Parathyroid adenoma (tissue), 2 donors: ENCODE results near the gene APBA2.

ENCODE experiments used
- H2AFZ ChIP-seq: fragments of 300-600 bp; sonication (generic); one replicate; pipeline ENCODE4 v1.7.0; 2017; ENCODE audit warnings: antibody characterized with exemption, mild to moderate bottlenecking
- H3K27ac ChIP-seq: fragments of 300-600 bp; sonication (generic); one replicate; pipeline ENCODE4 v1.7.0; 2017
- H3K27me3 ChIP-seq: fragments of 300-600 bp; sonication (generic); one replicate; pipeline ENCODE4 v1.7.0; 2017; ENCODE audit warnings: low read length; ENCODE audit not compliant: control insufficient read depth, insufficient read depth
- H3K36me3 ChIP-seq: fragments of 300-600 bp; sonication (generic); one replicate; pipeline ENCODE4 v1.7.0; 2017; ENCODE audit warnings: low read length; ENCODE audit not compliant: control insufficient read depth, insufficient read depth
- H3K4me1 ChIP-seq: fragments of 300-600 bp; sonication (generic); one replicate; pipeline ENCODE4 v1.7.0; 2017; ENCODE audit warnings: control low read depth
- H3K4me2 ChIP-seq: fragments of 300-600 bp; sonication (generic); one replicate; pipeline ENCODE4 v1.7.0; 2017; ENCODE audit warnings: low read length
- H3K4me3 ChIP-seq: fragments of 300-600 bp; sonication (generic); one replicate; pipeline ENCODE4 v1.7.0; 2017; ENCODE audit warnings: low read depth, low read length
- H3K79me2 ChIP-seq: fragments of 300-600 bp; sonication (generic); one replicate; pipeline ENCODE4 v1.7.0; 2017; ENCODE audit warnings: control low read depth
- H3K9ac ChIP-seq: fragments of 300-600 bp; sonication (generic); one replicate; pipeline ENCODE4 v1.7.0; 2017; ENCODE audit warnings: mild to moderate bottlenecking
- H3K9me3 ChIP-seq: fragments of 300-600 bp; sonication (generic); one replicate; pipeline ENCODE4 v1.7.0; 2017; ENCODE audit warnings: low read length; ENCODE audit not compliant: control insufficient read depth
- TF ChIP-seq, protein P1 (sequence below): fragments of 300-600 bp; sonication (generic); IDR thresholded peaks from one replicate; pipeline ENCODE4 v1.7.0; 2017; ENCODE audit warnings: antibody characterized with exemption, mild to moderate bottlenecking
- donor health status: primary hyperparathyroidism.

The APBA2 gene

DNA sequence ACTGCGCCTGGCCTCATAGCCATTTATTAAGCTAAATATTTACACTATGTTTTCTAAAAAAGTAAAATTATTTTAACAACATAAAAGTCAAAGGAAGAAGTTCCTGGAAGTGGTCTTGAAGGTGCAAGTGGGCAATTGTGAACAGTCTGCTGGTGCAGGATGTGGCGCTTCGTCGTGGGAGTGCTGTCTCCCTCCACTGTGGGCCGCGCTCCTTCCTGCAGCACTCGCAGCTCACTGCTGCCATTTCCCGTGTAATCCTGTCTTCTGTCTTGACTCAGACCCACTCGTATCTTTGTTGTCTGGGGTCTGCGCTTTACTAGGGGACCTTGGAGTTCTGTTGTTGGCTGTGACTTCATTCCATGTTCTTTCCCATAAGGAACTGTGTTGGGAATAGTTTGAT is 56.3 kb downstream of the APBA2 start:
- Histone ChIP-seq H3K27ac (no peak overlapping the region), H3K4me3 (no peak overlapping the region), H3K9ac (no peak overlapping the region), H3K79me2 (no peaks in the 10 kb centered on the region), H3K27me3 (no peaks in the 10 kb centered on the region), H3K9me3 (no peaks in the 10 kb centered on the region), H3K4me1 (peaks cover 16% of the 10 kb centered on the region), H3K4me2 (no peak overlapping the region), H2AFZ (no peak overlapping the region), H3K36me3 (no peaks in the 10 kb centered on the region)
- TF ChIP-seq, protein P1, sequence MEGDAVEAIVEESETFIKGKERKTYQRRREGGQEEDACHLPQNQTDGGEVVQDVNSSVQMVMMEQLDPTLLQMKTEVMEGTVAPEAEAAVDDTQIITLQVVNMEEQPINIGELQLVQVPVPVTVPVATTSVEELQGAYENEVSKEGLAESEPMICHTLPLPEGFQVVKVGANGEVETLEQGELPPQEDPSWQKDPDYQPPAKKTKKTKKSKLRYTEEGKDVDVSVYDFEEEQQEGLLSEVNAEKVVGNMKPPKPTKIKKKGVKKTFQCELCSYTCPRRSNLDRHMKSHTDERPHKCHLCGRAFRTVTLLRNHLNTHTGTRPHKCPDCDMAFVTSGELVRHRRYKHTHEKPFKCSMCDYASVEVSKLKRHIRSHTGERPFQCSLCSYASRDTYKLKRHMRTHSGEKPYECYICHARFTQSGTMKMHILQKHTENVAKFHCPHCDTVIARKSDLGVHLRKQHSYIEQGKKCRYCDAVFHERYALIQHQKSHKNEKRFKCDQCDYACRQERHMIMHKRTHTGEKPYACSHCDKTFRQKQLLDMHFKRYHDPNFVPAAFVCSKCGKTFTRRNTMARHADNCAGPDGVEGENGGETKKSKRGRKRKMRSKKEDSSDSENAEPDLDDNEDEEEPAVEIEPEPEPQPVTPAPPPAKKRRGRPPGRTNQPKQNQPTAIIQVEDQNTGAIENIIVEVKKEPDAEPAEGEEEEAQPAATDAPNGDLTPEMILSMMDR: no peak

DNA sequence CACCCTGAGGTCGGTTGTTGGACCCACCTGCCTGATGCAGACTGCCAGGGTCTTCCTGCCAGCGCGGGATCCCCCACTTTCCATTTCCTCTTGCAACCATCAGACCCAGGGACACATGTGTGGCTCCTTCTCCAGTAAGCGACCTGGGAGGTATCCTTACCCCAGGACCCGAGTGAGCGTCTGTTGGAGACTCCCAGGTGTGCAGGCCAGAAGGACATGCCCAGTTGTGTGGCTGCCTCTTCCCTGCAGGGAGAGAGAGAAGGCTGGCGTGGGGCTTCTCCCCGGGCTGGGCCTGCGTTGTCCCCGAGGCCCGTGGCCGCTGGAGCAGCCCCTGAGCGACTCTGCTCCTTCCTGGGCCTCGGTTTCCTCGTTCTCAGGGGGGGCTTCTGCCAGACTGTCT is 56.8 kb downstream of the APBA2 start:
- TF ChIP-seq, protein P1: no peak
- Histone ChIP-seq H3K36me3 (no peaks in the 10 kb centered on the region), H3K4me3 (no peak overlapping the region), H3K9ac (no peak overlapping the region), H3K4me1 (peaks cover 16% of the 10 kb centered on the region), H3K79me2 (no peaks in the 10 kb centered on the region), H3K27ac (no peak overlapping the region), H3K27me3 (no peaks in the 10 kb centered on the region), H3K4me2 (no peak overlapping the region), H2AFZ (no peak overlapping the region), H3K9me3 (no peaks in the 10 kb centered on the region)

DNA sequence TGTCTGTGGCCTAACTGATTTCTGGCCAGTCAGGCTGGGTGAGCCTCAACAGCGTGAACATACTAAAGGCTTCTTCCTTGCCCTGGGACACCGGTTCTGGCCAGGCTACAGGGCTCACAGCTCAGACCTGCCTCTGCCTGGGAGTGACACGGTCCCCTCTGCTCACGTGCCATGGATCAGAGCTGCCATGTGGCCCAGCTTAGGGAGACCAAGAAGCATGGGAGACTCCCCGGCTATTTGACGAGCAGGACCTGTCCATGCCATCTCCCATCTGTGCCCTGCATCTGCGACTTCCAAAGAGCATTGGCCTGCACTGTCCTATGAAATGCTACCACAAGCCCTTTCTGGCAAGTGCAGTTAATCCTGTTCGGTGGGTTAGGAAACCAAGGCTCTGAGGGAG is 57.4 kb downstream of the APBA2 start:
- H3K9ac ChIP-seq: no peak overlapping the region
- TF ChIP-seq, protein P1: no peak
- no peak overlapping the region for H3K27ac ChIP-seq
- no peaks in the 10 kb centered on the region for H3K36me3 ChIP-seq
- no peak overlapping the region for H3K4me3 ChIP-seq
- H3K9me3 ChIP-seq: no peaks in the 10 kb centered on the region
- H3K4me2 ChIP-seq: no peak overlapping the region
- H2AFZ ChIP-seq: no peak overlapping the region
- H3K79me2 ChIP-seq: no peaks in the 10 kb centered on the region
- peaks cover 16% of the 10 kb centered on the region for H3K4me1 ChIP-seq
- no peaks in the 10 kb centered on the region for H3K27me3 ChIP-seq

DNA sequence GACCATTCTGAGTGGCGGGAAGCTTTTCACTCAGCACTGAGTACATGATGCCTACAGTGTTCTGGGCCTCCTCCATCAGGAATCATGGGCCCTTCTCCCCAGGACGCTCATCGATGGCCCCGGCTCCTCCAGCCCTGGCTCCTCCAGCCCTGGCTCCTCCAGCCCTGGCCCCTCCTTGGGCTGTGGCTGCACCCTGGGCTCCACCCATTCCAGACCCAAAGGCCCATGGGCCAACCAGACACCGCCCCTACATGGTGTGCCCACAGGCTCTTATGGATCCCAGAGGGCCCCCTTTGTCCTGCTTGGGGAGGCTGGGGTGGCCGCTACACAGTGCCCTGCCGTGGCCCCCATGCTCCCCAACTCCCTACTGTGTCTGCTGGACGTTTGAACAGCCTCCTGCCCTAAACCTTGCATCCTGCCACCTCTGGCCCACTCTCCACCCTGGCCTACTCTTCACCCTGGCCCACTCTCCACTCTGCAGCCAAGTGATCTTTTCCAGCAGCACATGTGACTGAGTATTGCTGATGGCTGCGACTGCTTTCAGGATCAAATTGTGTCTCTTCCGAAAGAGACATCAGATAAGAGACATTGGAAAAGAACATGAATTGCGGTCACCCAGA is 57.9 kb downstream of the APBA2 start:
- Histone ChIP-seq H3K4me2 (no peak overlapping the region), H3K9me3 (no peaks in the 10 kb centered on the region), H3K79me2 (no peaks in the 10 kb centered on the region), H3K36me3 (no peaks in the 10 kb centered on the region), H3K9ac (no peak overlapping the region), H3K4me3 (no peak overlapping the region), H3K4me1 (peaks cover 16% of the 10 kb centered on the region), H3K27ac (peak overlapping the region; percentile 15), H2AFZ (peak overlapping the region; percentile 46), H3K27me3 (no peaks in the 10 kb centered on the region)
- TF ChIP-seq, protein P1: no peak

DNA sequence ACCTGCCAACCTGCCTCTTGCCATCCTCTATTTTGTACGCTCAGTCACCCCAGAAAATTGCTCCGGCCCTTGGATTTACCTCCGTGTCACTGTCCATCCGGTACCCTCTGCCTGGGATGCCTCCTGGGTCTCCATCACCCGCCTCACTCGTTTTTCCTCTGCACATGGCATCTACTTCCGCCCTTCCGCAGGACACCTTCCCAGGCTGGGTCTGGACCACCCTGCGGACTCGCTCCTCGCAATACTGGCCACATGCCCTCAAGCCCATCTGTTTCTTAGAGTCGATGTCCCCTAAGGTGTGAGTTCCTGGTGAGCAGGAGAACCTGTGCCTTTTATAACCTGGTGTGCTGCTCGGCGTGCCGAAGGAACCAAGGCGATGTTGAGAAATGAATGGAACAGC is 58.5 kb downstream of the APBA2 start:
- H3K36me3 ChIP-seq: no peaks in the 10 kb centered on the region
- H3K4me2 ChIP-seq: peak overlapping the region; percentile 36
- no peak overlapping the region for H3K9ac ChIP-seq
- no peaks in the 10 kb centered on the region for H3K27me3 ChIP-seq
- H3K4me3 ChIP-seq: no peak overlapping the region
- peak overlapping the region; percentile 7 for H3K27ac ChIP-seq
- TF ChIP-seq, protein P1: no peak
- peaks cover 16% of the 10 kb centered on the region for H3K4me1 ChIP-seq
- H3K9me3 ChIP-seq: no peaks in the 10 kb centered on the region
- no peak overlapping the region for H2AFZ ChIP-seq
- H3K79me2 ChIP-seq: no peaks in the 10 kb centered on the region
